HG02623 (cell line): ENCODE measurements around the gene LRRC10B.
"Not testable (repeated sequence)": the region's sequence is repeated elsewhere in the genome, so short reads cannot be mapped to it uniquely, and the experiment has no call there.

ENCODE experiments used
- ATAC-seq: cut with Tn5 transposase; IDR thresholded peaks from one replicate; pipeline ENCODE4 v1.9.1; 2021; ENCODE audit warnings: moderate library complexity; ENCODE audit not compliant: unreplicated experiment

The LRRC10B gene

DNA sequence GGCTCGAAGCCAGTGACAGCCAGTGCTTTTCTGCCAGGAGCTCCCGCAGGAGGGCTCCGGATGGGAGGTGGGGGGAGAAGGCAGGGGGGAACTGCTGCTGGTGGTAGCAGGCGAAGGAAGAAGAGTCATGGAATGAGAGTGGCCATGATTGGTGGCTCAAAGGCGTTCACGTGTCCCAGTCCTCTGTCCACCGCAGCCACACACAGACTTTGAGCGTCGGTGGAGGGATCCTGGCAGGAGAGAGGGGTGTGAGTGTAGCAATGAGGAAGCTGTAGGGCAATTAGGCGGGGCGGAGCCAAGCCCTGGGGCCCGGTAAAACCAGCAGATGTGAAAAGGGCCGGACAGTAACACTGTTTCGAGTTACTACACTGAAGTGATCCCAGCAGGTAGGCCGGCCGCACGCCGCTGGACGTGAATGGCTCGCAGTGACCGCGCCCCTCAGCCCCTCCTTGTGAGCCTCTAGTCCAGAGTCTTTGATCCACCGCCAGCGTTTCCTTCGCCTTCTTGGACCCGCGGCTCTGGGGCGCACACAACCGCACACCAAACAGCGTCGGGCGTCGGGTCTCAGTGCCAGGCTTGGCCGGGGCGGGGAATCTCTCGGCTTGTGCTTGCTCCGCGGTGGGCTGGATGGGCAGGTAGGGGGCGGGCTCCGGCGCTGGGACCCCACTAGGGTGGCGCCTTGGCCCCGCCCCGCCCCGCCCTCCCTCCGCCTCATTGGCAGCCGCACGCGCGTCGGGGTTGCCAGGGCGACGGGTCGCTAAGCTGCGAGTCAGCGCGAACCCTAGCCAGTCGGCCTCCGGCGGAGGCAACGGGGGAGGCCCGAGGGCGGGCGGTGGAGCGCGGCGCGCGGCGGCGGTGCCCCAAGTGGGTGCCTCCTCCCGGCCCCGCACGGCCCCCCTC lies at the start of gene LRRC10B:
LRRC10B (plus strand) TSS at position 788 of the 900 bp plus-strand sequence. CDS start 250 bp downstream, outside the sequence.
- ATAC-seq = no peak

DNA sequence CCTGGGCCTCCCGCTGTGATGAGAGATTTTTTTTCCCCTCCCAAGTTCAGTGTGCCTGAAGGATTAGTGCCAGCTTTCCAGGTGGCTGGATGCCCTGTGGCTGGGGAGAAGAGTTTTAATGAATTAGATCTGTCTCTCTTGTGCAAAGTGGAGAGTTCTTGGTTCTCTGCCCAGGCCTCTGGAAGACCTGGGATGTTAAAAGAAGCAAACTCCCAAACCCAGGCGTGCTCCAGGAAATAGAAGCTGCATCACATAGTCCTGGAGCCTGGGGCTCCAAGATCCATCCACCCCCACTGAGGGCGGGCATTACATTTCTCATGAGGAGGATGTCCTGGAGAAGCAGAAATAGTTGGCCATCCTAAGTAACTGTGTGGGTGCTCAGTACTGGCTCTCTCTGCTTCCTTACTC lies 48.1 kb upstream of the LRRC10B start:
- ATAC-seq = no peak

DNA sequence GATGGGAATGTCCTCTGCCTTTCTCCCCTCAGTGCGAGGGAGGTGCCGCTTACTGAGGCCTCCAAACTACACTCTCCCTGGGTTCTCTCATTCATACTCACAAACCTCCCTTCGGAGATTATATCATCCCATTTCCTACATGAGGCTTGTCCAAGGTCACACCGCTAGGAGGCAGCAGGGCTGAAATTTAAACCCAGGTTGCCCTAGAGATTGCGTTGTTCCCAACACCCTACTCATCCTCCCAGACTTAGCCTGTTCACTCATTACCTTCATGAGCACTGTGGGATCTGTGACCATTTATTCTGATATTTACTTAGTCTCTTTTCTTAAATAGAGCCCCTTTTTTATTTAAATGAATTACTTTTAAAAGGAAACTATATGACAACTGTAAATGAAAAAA lies 47.6 kb upstream of the LRRC10B start:
- no peak for ATAC-seq

DNA sequence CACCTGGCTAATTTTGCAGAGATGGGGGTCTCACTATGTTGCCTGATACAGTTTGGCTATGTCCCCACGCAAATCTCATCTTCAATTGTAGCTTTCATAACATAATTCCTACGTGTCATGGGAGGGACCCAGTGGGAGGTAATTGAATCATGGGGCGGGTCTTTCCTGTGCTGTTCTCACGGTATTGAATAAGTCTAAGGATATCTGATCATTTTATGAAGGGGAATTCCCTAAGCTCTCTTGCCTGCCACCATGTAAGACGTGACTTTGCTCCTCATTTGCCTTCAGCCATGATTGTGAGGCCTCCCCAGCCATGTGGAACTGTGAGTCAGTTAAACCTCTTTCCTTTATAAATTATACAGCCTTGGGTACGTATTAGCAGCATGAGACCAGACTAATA lies 40.9 kb upstream of the LRRC10B start:
- not testable (repeated sequence) for ATAC-seq

DNA sequence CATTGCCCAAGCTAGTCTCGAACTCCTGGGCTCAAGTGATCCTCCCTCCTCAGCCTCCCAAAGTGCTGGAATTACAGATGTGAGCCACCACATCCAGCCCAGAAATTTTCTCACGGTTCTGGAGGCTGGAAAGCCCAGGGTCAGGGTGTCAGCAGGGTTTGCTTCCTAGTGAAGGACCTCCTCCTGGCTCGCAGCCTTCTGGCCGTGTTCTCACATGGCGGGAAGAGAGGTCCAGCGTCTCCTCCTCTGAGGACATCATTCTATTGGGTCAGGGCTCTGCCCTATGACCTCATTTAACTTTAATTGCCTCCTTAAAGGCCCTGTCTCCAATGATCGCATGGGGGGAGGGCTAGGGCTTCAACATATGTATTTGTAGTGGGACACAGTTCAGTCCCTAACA lies 40.5 kb upstream of the LRRC10B start:
- no peak for ATAC-seq

DNA sequence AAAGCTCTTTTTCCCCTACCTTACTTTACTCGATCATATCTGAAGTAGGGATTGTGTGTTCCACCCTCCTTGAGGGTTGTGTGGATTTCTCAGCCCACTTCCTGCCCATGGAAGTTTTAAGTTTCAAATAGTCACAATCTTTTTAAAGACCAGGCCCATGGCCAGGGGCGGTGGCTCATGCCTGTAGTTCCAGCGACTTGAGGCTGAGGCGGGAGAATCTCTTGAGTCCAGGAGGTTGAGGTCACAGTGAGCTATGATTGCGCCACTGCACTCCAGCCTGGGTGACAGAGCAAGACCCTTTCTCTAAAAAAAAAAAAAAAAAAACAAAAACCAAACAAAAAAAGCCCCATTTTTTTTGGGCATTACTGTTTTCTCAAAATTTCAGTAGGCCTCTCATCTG lies 36.3 kb upstream of the LRRC10B start:
- ATAC-seq = no peak

DNA sequence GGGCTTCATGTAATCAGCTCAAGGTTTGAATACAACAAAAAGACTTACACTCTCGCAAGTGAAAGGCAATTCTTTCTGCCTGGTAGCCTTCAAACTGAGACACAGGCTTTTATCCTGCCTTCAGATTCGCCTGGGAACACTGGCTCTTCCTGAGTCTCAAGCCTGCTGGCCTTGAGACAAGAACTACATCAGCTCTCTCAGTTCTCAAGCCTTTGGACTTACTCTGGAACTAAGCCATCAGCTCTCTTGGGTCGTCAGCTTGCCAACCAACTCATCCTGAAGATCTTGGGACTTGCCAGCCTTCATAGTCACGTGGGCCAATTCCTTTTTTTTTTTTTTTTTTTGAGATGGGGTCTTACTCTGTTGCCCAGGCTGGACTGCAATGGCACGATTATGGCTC lies 35.7 kb upstream of the LRRC10B start:
- ATAC-seq = no peak

DNA sequence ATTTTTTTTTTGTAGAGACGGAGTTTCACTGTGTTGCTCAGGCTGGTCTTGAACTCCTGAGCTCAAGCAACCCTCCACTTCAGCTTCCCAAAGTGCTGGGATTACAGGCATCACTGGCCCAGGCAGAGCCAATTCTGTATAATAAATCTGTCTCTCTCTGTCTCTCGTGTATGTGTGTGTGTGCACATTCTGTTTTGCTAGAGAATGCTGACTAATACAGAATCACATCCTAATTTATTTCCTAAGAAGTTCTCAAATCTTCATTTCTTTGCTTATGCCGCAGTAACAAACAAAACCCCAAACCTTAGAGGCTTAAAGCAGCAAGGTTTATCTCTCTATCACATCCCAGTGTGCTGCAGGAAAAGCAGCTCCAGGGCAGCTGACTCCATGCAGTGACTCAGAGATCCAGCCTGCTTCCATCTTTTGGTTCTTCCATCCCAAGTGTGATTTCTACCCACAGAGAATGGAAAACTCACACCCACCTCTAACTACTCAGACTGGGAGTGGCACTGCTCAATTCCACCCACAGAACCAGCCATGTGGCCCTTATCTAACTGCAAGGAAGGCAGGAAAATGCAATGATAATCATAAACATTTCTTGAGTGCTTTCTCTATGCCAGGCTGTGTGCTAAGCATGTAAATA lies 35.1 kb upstream of the LRRC10B start:
- ATAC-seq = no peak

DNA sequence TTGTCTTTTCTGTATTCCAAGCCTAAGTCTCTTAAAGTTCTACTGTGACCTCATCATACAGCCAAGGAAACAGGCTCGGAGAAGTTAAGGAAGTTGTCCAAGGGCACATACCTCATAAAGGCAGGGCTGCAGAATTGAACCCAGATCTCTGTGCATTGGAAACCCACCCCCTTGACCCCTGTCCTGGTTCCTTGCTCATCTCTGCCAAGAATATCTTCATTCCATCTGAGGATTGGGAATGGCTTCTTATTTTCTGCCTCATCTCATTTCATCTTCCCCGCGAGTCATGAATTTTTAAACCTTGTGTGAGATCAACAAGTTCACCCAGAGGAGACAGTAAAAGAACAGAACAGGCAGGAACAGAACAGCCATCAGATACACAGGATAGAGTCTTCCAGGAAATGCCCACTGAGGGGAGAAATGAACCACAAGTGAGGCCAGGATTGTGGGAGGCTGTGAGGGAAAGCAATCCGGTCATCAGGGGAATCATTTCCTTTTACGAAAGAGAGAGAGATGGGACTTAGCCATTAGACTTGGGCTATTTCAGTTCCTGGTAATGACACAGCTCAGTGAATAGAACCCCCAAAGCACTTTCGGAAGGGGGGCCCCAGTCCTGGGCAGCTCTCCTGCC lies 34.4 kb upstream of the LRRC10B start:
- no peak for ATAC-seq

DNA sequence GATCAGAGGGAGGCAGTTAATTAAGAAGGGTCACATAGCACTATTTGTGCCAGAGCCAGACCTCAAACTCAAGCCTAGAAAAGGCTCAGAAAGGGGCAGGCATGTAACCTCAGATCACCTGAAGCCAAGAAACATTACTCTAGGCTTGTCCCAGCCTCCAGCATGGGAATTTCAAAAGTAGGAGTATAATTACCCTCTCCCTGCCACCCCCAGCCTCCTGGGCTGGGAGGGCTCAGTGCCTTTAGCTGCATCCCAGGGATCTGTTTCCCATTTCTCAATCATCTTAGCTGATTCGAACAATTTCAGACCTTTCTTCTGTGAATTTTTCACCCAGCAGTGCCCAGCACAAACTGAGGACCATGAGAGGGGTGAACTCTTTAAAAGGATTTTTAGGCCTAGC lies 33.1 kb upstream of the LRRC10B start:
- ATAC-seq = no peak

DNA sequence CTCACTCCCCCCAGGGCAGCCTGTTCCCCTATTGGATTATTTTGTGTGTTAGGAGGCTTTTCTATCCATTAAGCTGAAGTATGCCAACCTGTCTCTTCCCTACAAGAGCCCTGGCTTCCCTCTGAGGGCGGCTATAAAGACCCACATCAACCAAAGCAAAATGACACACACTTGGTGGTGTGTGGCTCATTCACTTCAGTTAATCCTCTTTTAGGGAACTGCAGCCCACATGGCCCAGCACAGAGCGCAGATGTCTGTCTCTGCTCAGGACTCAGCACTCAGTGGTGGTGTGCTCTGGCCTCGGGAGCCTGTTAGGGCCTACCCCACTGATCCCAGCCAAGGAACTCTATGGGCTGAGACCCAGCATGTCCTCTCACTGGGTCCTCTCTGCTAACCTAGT lies 32.2 kb upstream of the LRRC10B start:
- ATAC-seq = no peak

DNA sequence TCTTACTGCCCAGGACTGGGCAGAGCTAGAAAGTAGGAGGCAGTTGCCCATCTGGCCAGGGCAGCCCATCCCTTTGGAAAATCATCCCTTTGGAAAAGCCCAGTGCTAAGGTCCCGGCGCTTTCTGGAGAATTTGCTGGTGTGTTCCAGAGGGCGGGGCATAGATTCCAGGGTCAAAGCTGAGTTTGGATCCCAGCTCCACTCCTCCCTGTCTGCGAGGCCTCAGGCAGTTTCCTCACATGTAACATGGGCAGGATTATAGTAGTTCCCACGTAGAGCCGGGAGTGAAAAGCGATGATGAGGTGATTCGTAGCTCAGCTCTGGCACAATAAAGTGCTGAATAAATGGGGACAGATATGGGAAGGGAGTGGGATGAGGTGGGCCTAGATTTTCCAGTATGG lies 31.4 kb upstream of the LRRC10B start:
- no peak for ATAC-seq

DNA sequence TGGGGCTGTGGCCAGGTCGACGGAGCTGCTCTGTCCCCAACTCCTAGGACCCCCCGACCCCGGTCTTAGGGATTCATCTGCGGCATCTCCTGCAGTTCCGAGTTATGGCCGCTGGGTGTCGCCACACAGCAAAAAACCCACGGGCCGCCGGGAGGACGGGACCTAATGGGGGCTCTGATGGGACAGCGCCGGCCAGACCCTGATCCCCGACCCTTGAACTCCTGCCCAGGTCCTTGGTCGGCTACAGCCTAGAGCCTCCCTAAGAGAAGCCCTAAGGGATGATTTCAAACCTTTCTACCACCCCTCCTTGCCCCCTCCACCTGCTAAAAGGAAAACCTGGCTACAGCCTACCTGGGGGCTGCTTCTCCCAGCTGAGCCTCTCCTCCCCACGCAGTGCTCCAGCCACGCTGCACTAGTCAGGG lies 30.8 kb upstream of the LRRC10B start:
- no peak for ATAC-seq

DNA sequence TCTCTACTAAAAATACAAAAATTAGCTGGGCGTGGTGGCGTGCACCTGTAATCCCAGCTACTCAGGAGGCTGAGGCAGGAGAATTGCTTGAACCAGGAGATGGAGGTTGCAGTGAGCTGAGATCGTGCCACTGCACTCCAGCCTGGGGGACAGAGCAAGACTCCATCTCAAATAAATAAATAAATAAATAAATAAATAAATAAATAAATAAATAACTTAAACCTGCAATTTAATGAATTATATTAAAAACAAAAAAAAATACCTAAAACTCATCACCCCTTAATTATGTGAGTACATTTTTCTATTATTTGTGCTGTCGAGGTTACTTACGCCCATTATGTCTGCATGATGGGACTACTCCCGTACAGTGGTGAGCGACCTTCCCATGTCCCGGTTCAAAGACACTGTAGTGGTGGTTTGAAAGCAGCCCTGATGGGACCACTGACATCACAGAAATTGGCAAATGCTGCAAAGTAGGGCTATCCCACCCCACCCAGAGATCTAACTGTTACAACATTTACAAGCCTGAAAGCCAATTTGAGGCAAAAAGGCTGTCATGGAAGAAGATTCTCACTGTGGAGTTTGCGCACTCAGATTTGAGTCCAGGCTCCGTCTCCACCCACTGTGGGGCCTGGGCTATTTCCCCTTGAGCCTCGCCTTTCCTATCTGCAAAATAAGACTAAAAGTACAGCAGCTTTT lies 29.0 kb upstream of the LRRC10B start:
- ATAC-seq = not testable (repeated sequence)

DNA sequence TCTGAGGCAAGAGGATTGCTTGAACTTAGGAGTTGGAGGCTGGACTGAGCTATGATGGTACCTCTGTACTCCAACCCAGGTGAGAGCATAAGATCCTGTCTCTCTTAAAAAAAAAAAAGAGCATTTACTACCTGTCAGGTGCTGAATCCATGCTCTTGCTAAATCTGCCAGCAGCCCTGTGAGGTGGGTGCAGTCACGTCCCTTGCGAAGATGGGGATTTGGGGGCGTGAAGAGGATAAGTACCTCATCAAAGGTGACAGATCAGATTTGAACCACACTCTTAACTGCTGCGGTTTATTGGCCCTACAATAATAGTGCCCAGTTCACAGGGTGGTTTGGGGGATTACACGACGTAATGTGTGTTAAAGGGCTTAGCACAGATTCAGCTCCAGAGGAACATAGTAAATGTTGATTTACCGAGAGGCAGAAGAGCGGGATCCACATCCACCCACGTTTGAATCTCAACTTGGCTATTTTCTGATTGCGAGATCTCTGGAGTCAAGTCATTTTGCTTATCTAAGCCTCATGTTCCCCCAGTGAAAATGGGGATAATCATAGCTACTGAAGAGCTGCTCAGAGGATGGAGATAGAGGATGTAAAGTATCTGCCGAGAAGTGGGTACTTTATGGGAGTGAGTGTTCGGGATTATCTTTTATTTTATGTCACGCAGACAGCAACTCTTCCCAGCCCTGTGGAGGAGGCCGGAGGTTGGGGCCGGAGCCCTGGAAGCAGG lies 28.1 kb upstream of the LRRC10B start:
- no peak for ATAC-seq

DNA sequence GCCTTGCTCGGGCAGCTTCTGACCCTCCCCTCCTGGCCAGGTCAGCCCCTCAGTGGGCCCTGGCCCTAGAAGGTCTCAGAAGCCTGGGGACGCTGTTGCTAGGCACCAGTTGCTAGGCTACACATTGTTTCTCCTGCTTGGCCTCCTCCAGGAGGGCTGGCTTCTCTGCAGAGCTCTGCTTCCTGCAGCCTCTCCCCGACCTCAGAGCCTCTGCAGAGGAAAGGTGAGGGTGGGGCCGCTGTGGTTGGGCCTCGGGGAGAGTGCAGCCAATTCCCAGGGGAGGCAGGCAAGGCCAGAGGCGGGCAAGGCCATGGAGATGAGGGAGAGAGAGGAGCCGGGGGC lies 27.6 kb upstream of the LRRC10B start:
- no peak for ATAC-seq

DNA sequence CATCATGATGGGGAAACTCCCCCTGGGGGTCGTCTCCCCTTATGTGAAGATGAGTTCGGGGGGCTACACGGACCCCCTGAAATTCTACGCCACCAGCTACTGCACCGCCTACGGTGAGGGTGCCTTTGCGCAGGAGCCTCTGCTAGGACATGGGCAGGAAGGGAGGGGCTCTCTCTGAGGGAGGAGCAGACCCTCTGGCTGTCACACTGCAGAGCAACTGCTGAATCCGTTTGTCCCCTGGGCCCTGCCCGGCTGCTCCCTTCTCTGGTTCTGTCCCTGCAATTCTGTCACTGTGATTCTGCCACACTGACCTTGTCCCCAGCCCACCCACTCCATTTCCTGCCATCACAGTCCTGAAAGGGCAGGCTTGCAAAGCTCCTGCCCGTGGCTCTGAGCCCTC lies 26.7 kb upstream of the LRRC10B start:
- ATAC-seq = no peak

DNA sequence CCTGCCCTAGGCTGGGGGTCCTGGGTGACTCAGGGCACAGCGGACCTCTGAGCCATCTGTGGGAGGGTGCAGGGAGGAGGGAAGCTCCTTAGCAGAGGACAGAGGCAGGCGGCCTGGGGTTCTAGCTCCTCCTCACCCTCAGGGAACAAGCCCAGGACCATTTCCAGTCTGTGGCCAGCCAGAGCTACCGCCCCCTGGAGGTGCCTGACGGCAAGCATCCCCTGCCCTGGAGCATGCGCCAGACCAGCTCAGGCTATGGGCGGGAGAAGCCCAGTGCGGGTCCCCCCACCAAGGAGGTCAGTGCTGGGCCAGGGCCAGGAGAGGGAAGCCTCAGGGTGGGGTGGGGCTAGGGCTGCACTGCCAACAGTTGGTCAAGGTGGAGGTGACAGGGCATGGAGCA lies 26.0 kb upstream of the LRRC10B start:
- ATAC-seq = no peak

DNA sequence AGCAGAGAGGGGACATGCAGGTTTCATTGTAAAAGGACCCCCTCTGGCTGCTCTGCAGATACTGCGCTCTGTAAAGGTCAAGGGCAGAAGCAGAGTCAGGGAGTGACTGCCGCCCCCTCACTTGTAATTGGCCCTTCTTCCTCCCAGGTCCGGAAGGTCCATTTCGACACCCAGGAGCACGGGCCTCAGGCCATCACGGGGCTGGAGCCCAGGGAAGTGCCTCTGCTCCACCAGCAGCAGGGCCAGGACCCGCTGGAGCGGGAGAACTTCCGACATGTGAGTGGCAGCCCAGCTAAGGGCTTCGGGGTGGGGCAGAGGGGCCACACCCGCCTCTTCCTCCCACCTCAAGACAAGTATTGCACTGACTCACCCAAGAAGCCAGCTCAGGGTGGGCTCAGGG lies 24.0 kb upstream of the LRRC10B start:
- no peak for ATAC-seq

DNA sequence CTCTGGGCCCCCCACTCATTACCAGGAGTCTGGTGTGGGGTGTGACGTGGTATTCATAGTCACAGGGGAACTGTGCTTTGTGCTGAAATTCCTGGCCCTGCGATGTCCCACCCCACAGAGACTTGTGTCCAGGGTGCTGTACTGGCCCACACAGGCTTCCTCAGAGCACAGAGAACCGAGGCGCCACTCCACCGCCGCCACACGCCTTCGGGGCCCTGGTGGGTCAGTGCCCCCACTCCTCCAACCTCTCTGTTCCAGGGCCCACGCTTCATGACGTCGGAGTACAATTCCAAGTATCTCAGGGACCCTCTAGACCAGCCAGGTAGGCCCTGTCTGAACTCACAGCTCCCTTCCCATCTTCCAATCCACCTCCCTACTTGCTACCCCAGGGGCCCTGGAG lies 23.5 kb upstream of the LRRC10B start:
- ATAC-seq = no peak
